Measurements from ENCODE around the gene RABL6.
"Not testable (repeated sequence)": the region's sequence is repeated elsewhere in the genome, so short reads cannot be mapped to it uniquely, and the experiment has no call there.

The RABL6 gene

GRCh38 chr9:136857581-136858412 lies 50.0 kb downstream of the RABL6 start:
- no peak for DNase-seq (ENCODE audit: low read depth)

- DNase-seq (ENCODE audit: low read depth): no peak
Observed at GRCh38 chr9:136858452-136858843, 50.7 kb downstream of the RABL6 start.

- DNase-seq (ENCODE audit: low read depth): no peak
Observed at GRCh38 chr9:136858844-136859757, 51.4 kb downstream of the RABL6 start.

GRCh38 chr9:136860529-136860928 lies 52.8 kb downstream of the RABL6 start:
- no peak for DNase-seq (ENCODE audit: low read depth)

GRCh38 chr9:136860933-136861873 lies 53.5 kb downstream of the RABL6 start:
- DNase-seq (ENCODE audit: low read depth): no peak

- DNase-seq (ENCODE audit: low read depth): no peak
Observed at GRCh38 chr9:136861874-136862457, 54.2 kb downstream of the RABL6 start.

- no peak for DNase-seq (ENCODE audit: low read depth)
Observed at GRCh38 chr9:136862849-136863622, 55.3 kb downstream of the RABL6 start.

- no peak for DNase-seq (ENCODE audit: low read depth)
Observed at GRCh38 chr9:136863623-136864273, 56.0 kb downstream of the RABL6 start.

GRCh38 chr9:136865041-136865767 lies 57.5 kb downstream of the RABL6 start:
- DNase-seq (ENCODE audit: low read depth): no peak

GRCh38 chr9:136865768-136866103 lies 58.0 kb downstream of the RABL6 start:
- DNase-seq (ENCODE audit: low read depth): no peak

- DNase-seq (ENCODE audit: low read depth): not testable (repeated sequence)
Observed at GRCh38 chr9:136866898-136867421, 59.2 kb downstream of the RABL6 start.

- no peak for DNase-seq (ENCODE audit: low read depth)
Observed at GRCh38 chr9:136867480-136867879, 59.7 kb downstream of the RABL6 start.

GRCh38 chr9:136867917-136868316 lies 60.2 kb downstream of the RABL6 start:
- DNase-seq (ENCODE audit: low read depth): no peak

GRCh38 chr9:136868644-136869043 lies 60.9 kb downstream of the RABL6 start:
- DNase-seq (ENCODE audit: low read depth): no peak

- not testable (repeated sequence) for DNase-seq (ENCODE audit: low read depth)
Observed at GRCh38 chr9:136869611-136870010, 61.9 kb downstream of the RABL6 start.

- DNase-seq (ENCODE audit: low read depth): no peak
Observed at GRCh38 chr9:136875155-136875554, 67.4 kb downstream of the RABL6 start.

- DNase-seq (ENCODE audit: low read depth): no peak
Observed at GRCh38 chr9:136876476-136876875, 68.7 kb downstream of the RABL6 start.

- no peak for DNase-seq (ENCODE audit: low read depth)
Observed at GRCh38 chr9:136880651-136881050, 72.9 kb downstream of the RABL6 start.

- no peak for DNase-seq (ENCODE audit: low read depth)
Observed at GRCh38 chr9:136881691-136882108, 74.0 kb downstream of the RABL6 start.

All from stimulated activated CD8-positive, alpha-beta memory T cell treated with anti-CD3 and anti-CD28 coated beads, Interleukin-12 subunit alpha, Interleukin-12 subunit beta, amount 100 ng/mL, for 1 hour (primary cell).